Coronary artery (tissue), 2 donors: Measurements from ENCODE around the gene BLOC1S3.

Source experiments
- DNase-seq: peaks from one replicate; pipeline ENCODE4 v3.0.0-alpha.2; 2017; ENCODE audit warnings: low spot score
- H3K27ac ChIP-seq, 2 donors: fragments of 200-600 bp; sonication (generic); one replicate each; pipeline ENCODE4 v1.5.1; 2016 to 2019
- H3K4me3 ChIP-seq: fragments of 200-600 bp; sonication (generic); 2 replicates; pipeline ENCODE4 v1.5.1; 2016; ENCODE audit warnings: mild to moderate bottlenecking, moderate library complexity
- TF ChIP-seq, protein P1 (sequence below): fragments of 200-600 bp; sonication (generic); IDR thresholded peaks from one replicate; pipeline ENCODE4 v1.5.1; 2019; ENCODE audit warnings: antibody characterized with exemption

Gene BLOC1S3

DNA sequence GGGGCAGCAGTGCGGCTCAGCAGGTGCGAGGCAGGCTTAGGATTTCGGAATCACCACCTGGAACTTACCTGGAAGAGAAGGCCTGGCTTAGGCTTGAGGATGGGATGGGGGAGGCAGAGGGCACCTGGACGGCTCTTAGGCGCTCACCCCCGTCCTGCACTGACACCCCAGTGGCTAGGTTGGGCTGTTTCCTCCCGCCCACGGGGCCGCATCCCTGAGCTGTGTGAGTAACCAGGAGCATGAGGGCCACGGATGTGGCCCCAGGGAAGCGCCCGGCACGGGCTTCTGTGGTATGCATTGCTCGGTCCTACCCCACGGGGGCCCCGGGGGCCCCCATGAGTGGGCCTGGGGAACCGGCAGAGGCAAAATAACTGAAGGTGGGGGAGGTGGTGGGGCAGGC lies 15.4 kb upstream of the BLOC1S3 start:
- Histone ChIP-seq H3K4me3 (no peak overlapping the region), H3K27ac (no peak overlapping the region)
- TF ChIP-seq, protein P1, sequence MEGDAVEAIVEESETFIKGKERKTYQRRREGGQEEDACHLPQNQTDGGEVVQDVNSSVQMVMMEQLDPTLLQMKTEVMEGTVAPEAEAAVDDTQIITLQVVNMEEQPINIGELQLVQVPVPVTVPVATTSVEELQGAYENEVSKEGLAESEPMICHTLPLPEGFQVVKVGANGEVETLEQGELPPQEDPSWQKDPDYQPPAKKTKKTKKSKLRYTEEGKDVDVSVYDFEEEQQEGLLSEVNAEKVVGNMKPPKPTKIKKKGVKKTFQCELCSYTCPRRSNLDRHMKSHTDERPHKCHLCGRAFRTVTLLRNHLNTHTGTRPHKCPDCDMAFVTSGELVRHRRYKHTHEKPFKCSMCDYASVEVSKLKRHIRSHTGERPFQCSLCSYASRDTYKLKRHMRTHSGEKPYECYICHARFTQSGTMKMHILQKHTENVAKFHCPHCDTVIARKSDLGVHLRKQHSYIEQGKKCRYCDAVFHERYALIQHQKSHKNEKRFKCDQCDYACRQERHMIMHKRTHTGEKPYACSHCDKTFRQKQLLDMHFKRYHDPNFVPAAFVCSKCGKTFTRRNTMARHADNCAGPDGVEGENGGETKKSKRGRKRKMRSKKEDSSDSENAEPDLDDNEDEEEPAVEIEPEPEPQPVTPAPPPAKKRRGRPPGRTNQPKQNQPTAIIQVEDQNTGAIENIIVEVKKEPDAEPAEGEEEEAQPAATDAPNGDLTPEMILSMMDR: no peak
- no peak for DNase-seq

- no peak overlapping the region for H3K4me3 ChIP-seq
- H3K27ac ChIP-seq: no peak overlapping the region
- no peak for DNase-seq
- TF ChIP-seq, protein P1: no peak
Observed at GRCh38 chr19:45163751-45164460, 14.7 kb upstream of the BLOC1S3 start.

DNA sequence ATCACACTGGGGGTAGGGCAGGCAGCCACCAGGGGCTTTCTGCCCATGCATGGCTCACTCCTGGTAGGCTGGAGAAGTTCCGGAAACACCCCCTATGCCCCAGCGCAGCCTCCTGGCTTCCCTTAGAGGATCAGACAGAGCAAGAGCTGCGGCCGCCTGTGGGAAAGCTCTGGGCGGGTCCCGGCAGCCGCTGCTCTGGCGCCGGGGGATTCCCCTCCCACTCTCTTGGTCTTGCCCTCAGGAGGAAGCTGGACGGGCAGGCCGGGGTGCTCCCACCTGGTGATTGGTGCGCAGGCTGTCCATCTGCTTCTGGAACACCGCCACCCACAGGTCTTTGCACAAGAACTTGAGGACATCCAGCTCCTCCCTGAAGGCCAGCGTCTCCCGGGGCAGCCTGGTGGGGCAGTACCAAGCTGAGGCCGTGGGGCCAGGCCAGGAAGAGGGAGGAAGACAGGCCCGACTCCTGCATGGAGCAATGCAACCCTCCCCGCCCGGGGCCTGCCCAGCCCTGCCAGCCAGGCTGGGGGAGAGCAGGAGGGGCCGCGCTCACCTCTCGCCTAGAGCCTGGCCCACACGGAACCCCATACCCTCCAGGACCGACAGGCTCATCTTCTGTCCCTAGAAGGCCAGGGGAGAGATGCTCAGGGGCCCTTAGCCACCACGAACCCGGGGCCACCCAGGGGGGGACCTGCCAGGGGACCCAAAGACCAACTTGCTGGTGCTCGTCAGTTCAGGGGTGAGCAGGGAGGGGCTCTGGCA lies 13.8 kb upstream of the BLOC1S3 start:
- DNase-seq: no peak
- no peak overlapping the region for H3K4me3 ChIP-seq
- TF ChIP-seq, protein P1: no peak
- no peak overlapping the region for H3K27ac ChIP-seq

DNA sequence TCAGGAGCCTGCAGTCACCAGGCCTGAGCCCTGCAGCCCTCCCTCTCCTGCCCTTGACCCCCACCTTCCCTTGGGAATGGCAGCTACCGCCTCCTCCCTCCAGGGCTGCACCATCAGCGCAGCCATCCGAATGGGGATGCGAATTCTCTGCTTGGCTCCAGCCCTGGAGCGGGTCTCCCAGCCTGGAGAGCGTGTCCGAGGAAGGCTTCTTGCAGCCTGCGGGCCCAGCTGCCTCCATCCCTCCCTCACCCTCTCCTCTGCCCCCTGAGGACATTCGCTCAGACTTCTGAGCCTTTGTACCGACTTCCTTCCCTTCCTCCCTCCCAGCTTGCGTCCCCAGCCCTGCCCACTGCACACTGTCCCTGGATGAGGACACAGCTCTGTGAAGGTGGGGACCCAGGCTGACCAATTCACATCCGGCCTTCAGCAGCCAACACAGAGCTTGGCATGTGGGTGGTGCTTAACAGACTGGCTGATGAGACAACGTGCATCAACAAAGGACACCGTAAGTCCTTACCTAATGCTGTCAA lies 11.8 kb upstream of the BLOC1S3 start:
- Histone ChIP-seq H3K27ac (no peak overlapping the region), H3K4me3 (no peak overlapping the region)
- TF ChIP-seq, protein P1: no peak
- DNase-seq: no peak

GRCh38 chr19:45168767-45169351 lies 9.7 kb upstream of the BLOC1S3 start:
- TF ChIP-seq, protein P1: no peak
- no peak for DNase-seq
- no peak overlapping the region for H3K27ac ChIP-seq
- H3K4me3 ChIP-seq: no peak overlapping the region

- DNase-seq: no peak
- TF ChIP-seq, protein P1: no peak
- Histone ChIP-seq H3K27ac (no peak overlapping the region), H3K4me3 (no peak overlapping the region)
Observed at GRCh38 chr19:45169602-45170001, 9.0 kb upstream of the BLOC1S3 start.
